ENCODE data around the gene WFDC2.

WFDC2 gene

GRCh38 chr20:45501600-45501999 is 32.0 kb downstream of the WFDC2 start:
- no peak for DNase-seq

GRCh38 chr20:45502561-45502960 is 33.0 kb downstream of the WFDC2 start:
- no peak for DNase-seq

- no peak for DNase-seq
Measured at GRCh38 chr20:45503403-45503802, 33.9 kb downstream of the WFDC2 start.

GRCh38 chr20:45506398-45506797 is 36.8 kb downstream of the WFDC2 start:
- no peak for DNase-seq

GRCh38 chr20:45507011-45507820 is 37.7 kb downstream of the WFDC2 start:
- DNase-seq = no peak

- DNase-seq = no peak
Measured at GRCh38 chr20:45508068-45508886, 38.7 kb downstream of the WFDC2 start.

GRCh38 chr20:45509091-45509490 is 39.5 kb downstream of the WFDC2 start:
- no peak for DNase-seq

- no peak for DNase-seq
Measured at GRCh38 chr20:45510242-45510862, 40.8 kb downstream of the WFDC2 start.

GRCh38 chr20:45515147-45515913 is 45.8 kb downstream of the WFDC2 start, which contains the start of gene SPINT3:
TSS of gene SPINT3 (minus strand) at chr20:45515622. CDS start at chr20:45515608, 14 bp downstream.
- no peak for DNase-seq

GRCh38 chr20:45518282-45518681 is 48.7 kb downstream of the WFDC2 start:
- no peak for DNase-seq

- DNase-seq = no peak
Measured at GRCh38 chr20:45523821-45524220, 54.3 kb downstream of the WFDC2 start.

GRCh38 chr20:45527294-45527693 is 57.7 kb downstream of the WFDC2 start:
- DNase-seq = no peak

Measured in activated effector memory CD4-positive, alpha-beta T cell treated with Interleukin-2 at 50 U/mL for 16 hours (primary cell).